ENCODE data around the gene KLF13. TPM values are rescaled to one million over a fixed set of nuclear protein-coding genes. Genes with fewer than 3 reads are reported as not detected.
A peak's percentile ranks its signal among the peaks of the same experiment; 100 is the strongest.

KLF13 gene
- total RNA-seq, 1 experiment from 2014 or later, result 47.2 TPM

DNA sequence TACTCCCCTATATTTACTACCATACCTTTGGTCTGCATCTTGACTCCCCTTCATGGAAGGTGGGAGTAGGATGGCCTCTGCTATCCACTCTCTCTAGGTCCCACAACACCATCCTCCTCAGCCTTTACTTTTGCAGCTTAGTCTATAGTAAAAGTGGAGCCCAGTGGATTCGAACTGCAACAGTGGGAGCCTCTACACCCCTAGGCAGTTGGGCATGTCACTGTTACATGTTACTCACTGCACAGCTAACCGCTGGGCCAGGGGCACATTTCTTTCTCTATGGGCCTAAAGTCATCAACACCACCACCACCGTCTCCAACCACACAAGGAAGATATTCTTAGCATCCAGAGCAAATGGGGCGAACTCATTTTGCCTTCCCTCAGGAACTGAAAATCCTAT, 62.9 kb downstream of the KLF13 start:
- Histone ChIP-seq H3K27me3 (no peaks in the 10 kb centered on the region), H3K4me3 (no peak overlapping the region), H3K36me3 (no peaks in the 10 kb centered on the region), H3K9me3 (no peaks in the 10 kb centered on the region; the same call in 1 of the 2 replicates)
- no peak for DNase-seq

DNA sequence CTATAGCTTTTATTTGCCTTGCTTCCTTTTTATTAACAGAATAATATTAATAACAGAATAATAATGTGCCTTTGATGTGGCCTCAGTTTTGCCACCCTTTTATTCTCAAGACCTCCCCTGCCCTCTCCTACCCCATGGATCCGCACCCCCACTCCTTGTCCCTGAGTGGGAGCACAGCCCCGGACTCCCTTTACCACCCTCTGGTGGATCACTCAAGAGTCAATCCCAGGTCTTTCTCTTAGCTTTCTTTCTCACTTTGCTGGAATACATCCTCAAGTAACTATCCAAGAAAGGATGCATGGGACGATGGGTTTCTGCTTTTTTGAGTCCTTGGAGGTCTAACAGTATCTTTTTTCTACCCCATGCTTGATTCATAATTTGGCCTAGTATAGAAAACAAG, 63.4 kb downstream of the KLF13 start:
- Histone ChIP-seq H3K36me3 (no peaks in the 10 kb centered on the region), H3K9me3 (no peaks in the 10 kb centered on the region; the same call in 1 of the 2 replicates), H3K27me3 (no peaks in the 10 kb centered on the region), H3K4me3 (no peak overlapping the region)
- DNase-seq, result no peak

DNA sequence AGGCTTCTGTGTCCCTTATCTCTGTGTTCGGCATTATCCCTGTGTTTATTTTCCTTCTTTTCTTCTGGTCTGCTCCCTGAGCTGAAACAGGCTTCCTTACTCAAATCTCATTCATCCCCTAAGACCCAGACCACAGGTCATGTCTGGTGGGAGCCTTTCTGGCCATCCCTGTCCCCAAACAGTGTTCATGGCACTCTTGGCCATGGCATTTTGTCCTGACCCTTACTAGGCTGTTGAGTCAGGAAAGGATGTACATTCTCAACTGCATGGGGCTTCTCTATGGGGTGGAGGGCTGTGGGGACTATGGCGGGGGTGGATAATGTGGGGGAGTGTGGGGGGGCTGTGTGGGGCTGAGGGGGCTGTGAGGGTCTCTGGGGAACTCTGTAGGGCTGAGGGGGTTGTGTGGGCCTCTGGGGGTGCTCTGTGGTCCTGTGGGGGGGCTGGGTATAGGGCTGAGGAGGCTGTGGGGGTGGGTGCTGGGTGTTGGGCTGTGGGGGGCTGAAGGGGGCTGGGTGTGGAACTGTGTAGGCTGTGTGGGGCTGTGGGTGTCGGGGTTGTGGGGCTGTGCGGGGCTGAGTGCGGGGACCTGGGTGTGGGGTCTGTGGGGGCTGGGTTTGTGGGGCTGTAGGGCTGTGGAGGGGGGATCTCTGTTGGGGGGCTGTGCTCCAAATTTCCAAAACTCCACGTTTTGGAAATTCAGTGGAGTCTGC, 64.3 kb downstream of the KLF13 start:
- no peak for DNase-seq
- Histone ChIP-seq H3K36me3 (no peaks in the 10 kb centered on the region), H3K4me3 (no peak overlapping the region), H3K9me3 (no peaks in the 10 kb centered on the region; the same call in 1 of the 2 replicates), H3K27me3 (no peaks in the 10 kb centered on the region)

DNA sequence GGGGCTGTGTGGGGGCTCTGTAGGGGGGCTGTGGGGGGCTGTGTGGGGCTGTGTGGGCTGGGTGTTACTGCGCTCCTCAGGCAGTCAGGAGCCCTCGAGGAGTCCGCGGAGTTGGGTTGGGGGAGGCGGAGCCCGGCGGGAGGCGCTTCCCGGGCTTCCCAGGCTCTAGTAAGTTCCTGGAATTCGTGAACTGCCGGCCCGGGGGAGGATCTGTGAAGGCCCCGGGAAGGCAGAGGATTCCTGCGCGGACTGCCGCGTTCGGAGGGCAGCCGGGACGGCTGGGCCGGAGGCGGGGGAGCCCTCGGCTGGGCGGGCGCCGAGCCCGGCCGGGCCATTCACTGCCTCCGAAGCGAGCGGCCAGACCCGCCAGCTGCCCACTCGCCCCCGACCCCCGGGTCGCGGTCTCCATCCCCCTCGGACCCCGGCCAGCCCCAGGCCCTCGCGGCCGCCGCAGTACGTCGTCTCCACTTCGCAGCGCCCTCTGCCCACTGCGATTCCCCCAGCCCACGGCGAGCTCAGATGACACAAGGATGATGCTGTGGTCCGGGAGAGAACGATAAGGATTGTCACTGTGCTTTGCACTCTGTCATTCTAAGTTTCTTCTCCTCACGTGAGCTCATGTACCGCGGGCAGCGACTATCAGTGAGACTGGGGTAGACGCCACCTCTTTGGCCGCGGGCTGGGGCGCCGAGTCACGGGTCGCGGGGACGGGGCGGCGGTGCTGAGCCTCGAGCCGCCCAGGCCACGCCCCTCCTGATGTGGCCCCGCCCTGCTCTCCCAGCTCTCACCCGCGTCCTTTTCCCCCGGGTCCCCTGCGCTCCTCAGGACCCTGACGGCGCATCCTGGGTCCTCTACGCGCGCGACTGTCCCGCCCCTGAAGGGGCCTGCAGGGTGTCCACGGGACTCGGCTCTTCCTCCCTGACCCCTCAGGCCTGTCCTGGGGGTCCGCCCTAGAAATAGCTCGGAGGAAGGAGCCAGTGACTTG, 65.3 kb downstream of the KLF13 start:
- DNase-seq, result peak; percentile 58
- H3K9me3 ChIP-seq, result no peaks in the 10 kb centered on the region; the same call in 1 of the 2 replicates
- peak overlapping the region; percentile 52 for H3K4me3 ChIP-seq
- H3K27me3 ChIP-seq, result no peaks in the 10 kb centered on the region
- H3K36me3 ChIP-seq, result no peaks in the 10 kb centered on the region

DNA sequence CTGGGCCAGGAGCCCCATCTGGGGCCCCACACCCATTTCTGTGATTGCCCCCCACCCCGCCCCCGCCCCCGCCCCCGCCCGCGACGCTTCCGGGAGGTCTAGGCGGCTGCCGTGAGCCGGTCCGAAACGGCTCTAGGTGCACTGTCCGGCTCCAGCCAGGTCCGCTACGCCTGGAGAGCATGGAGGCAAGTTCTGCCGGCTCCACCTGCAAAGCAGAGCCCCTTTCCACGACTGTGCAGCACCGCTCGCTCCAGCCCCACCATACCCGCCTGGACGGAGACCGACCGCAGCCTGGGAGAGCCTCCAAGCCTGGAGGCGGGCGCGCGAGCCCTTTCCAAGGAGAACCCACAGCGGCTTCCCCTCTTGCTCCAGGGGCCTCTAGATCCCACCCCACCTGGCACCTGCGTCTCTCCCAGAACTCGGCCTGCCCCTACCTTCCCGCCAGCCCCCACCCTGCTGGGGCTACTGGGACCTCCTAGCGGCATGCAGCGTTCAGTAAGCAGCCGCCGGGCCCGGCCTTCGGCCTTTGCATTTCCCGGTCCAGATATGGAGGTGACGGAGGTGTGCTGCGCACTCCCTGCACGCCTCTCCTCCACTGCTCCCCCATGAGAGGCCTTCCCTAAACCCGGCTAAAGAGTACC, 66.2 kb downstream of the KLF13 start:
- Histone ChIP-seq H3K36me3 (no peaks in the 10 kb centered on the region), H3K4me3 (no peak overlapping the region), H3K27me3 (no peaks in the 10 kb centered on the region), H3K9me3 (no peaks in the 10 kb centered on the region; the same call in 1 of the 2 replicates)
- DNase-seq, result no peak

DNA sequence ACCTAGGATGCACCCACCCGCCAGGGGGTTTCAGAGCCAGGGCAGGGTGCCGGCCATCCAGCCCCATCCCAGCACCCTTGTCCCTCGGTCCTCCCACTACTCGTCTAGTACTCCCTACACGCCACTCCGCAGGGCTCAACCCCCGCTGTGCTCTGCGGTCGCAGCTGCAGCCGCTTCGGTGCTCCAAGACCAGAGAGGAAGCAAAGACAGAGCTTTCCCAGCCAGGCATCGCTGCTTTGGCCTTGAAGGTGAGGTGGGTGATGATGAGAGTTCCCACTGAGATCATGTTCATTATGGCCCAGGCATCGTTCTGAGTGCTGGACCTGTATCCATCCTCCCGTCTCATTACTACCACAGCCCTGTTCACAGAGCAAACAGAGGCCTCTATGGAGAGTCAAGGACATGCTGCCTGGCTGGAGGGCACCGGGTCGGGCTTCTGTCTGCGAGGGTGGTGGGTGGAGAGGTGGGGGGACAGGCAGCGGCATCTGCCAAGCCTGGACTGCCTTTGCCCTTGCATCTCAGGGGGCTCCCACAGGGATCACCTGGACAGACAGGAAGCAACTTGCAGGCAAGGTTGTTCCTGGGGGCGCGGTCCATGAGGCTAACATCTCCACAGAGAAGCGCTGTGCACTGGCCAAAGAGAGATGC, 66.9 kb downstream of the KLF13 start:
- no peaks in the 10 kb centered on the region for H3K27me3 ChIP-seq
- H3K9me3 ChIP-seq, result no peaks in the 10 kb centered on the region; the same call in 1 of the 2 replicates
- no peak for DNase-seq
- no peak overlapping the region for H3K4me3 ChIP-seq
- H3K36me3 ChIP-seq, result no peaks in the 10 kb centered on the region

DNA sequence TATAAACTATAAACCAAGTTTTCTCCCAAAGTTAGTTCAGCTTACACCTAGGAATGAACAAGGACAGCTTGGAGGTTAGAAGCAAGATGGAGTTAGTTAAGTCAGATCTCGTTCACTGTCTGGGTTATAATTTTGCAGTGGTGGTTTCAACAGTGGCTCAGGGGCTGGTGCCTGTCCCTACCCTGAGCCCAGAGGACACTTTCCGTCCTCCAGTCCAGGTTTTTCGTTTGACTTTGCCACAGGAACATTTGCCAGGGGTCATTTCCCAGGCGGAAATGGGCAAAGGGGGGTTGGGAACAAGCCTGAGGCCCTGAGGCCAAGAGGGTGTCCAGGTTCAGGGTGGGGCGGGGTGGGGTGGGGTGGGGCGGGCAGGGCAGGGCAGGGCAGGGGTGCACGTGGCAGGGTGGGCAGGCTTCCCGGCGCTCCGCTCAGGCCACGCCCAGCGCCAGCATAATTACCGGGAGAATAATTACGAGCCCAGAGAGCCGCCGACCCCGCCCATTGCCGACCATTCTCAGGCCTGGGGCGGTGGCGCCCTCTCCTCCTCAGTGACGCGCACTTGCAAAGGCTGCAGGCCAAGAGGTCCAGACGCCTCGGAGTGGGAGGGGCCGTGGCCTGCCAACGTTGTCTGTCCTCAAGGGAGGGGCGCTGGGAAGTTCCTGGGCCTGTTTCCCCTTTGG, 70.4 kb downstream of the KLF13 start:
- DNase-seq, result peak; percentile 95
- no peaks in the 10 kb centered on the region for H3K9me3 ChIP-seq

DNA sequence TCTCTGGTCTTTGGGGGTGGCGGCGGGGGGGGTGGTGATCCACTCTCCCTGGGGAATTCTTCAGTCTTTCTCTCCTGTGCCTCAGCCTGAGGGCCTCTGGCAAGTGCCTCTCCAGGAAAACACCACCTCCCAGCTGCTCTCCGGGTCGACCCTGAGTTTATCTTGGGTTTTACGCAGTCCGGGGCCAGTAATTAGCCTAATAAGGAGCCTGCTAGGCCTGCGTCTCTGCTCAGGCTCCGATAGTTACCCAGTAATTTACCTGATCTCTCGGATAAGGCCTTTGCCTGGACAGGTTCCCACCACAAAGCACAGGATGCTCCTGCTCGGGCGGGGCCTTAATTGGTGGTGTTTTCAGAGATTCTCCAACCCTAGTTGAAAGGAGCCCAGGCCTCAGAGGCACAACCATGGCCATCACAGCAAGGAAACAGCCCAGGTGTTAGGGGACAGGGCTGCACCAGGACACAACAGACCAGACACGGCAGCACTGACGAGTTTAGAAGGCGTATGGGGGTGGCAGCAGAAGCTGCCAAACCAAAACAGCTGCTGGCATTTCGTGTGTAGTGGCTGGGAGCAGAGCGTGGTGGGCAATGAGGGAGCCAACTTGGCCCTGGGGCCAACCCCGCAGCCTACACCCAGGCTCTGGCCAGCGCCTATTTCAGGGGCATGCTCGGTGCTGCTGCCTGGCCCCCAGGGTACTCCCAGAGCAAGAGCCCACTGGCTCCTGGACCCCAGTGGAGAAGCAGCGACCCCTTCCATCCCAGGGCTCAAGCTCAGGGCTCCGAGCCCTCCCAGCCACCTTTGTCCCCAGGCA, 71.4 kb downstream of the KLF13 start:
- DNase-seq, result no peak
- H3K36me3 ChIP-seq, result no peaks in the 10 kb centered on the region
- H3K4me3 ChIP-seq, result no peak overlapping the region
- H3K27me3 ChIP-seq, result no peaks in the 10 kb centered on the region
- no peaks in the 10 kb centered on the region for H3K9me3 ChIP-seq

More for the DNA sequence above, 70.4 kb downstream of the KLF13 start:
- no peaks in the 10 kb centered on the region for H3K27me3 ChIP-seq
- H3K4me3 ChIP-seq, result no peak overlapping the region
- no peaks in the 10 kb centered on the region for H3K36me3 ChIP-seq

DNA sequence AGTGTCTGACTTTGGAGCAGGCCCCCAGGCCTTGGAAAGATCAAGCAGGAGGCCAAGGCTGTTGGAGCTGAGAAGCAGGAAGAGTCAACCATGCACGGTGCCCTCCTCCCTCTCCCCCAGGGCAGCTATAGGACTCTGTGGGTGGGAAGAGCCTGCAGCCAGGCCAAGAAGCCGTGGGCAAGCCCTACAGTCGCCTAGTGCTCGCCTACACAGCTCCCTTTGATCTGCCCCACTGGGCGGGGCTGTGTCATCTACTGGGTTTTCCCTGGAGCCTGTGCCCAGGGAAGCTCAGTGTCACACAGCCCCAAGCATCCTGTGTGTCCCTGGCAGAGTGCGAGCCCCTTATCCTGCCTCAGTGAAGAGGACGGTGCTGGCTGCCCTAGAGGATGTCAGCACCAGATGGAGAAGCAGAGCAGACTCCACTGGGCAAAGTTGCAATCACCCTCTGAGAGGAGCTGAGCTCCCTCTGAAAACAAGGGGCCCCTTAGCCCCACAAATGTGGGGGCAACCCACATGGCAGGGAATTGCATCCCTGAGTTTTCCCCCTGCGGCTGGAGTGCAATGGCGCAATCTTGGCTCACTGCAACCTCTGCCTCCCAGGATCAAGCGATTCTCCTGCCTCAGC, 72.2 kb downstream of the KLF13 start:
- Histone ChIP-seq H3K4me3 (no peak overlapping the region), H3K9me3 (no peaks in the 10 kb centered on the region), H3K36me3 (no peaks in the 10 kb centered on the region), H3K27me3 (no peaks in the 10 kb centered on the region)
- DNase-seq, result peak; percentile 62

DNA sequence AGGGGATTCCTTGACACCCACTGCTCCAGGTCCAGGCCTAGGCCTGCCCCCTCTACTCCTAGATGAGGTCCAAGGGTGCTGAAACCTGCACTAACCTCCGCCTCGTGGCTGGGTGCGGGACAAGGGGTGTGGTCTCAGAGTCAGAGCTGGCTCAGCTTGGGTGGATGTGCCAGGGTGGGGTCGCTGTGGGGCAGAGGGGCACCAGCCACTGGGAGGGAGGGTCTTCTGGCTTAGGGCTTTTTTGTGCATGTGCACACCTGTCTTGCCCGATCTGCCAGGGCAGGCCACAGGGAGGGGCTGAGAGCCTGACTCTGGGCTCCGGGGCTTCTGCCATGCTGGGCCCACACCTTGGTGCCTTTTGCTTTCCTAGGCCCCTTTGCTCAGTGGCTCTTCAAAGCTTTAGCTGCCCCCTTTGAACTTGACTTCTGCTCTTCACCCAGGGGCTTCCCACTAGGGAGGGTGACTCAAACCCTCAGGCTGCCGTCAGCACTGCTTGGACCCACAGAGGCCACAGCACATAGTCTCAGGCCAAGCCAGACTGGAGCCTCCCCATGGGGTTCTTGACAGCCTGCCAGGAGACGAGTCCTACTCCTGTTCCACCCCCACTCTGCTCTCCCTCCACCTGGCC, 73.0 kb downstream of the KLF13 start:
- DNase-seq, result peak; percentile 34
- Histone ChIP-seq H3K27me3 (no peaks in the 10 kb centered on the region), H3K4me3 (no peak overlapping the region), H3K36me3 (no peaks in the 10 kb centered on the region), H3K9me3 (no peaks in the 10 kb centered on the region)

DNA sequence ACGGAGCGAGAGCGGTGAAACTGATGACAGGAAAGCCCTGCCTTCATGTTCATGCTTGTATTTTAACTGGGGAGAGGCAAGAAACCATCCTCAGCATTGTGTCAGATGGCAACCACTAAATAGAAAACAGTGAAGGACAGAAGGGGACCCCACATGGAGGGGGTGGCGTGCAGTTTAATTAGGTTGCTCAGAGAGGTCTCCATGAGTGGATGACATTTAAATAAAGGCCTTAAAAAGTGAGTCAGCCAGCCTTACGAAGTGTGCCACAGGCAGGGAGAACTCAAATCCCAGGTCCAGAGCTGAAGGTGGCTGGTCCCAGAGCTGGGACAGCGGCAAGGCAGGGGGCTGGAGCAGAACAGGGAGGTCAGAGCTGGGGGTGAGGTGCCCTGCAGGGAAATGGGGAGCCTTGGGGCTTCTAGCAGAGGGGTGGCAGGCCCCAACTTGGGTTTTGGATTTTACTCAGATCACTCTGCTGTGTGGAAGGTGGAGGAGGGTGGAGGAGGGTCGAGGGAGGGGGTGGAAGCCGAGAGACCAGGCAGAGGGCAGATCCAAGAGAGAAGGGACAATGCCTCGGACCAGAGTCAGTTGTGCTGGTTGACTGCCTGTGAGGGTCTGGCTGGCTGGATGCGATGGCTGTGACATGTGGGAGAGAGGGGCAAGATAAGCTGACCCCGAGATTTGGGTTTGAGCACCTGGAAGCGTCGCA, 73.7 kb downstream of the KLF13 start:
- no peaks in the 10 kb centered on the region for H3K36me3 ChIP-seq
- no peaks in the 10 kb centered on the region for H3K9me3 ChIP-seq
- no peak overlapping the region for H3K4me3 ChIP-seq
- no peak for DNase-seq
- no peaks in the 10 kb centered on the region for H3K27me3 ChIP-seq

DNA sequence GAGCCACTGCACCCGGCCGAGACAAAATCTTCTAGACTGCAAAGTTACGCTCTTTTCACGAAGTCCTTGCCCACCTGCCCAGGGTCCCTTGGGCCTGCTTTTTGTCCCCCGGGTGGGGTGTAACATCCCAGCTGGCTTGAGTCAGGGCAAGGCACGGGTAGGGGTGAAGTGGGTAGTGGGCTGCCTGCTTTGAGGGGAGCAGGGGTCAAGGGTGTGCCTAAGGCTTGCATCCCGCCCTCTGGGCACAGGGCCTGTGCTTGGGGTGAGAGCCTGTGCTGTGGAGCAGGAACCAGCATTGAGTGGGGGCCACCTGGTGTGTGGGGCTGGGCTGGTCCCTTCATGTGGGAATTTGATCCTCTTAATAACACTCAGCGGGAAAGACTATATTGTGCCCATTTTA, 74.6 kb downstream of the KLF13 start:
- H3K4me3 ChIP-seq, result no peak overlapping the region
- H3K27me3 ChIP-seq, result no peaks in the 10 kb centered on the region
- no peaks in the 10 kb centered on the region for H3K9me3 ChIP-seq
- no peak for DNase-seq
- no peaks in the 10 kb centered on the region for H3K36me3 ChIP-seq

DNA sequence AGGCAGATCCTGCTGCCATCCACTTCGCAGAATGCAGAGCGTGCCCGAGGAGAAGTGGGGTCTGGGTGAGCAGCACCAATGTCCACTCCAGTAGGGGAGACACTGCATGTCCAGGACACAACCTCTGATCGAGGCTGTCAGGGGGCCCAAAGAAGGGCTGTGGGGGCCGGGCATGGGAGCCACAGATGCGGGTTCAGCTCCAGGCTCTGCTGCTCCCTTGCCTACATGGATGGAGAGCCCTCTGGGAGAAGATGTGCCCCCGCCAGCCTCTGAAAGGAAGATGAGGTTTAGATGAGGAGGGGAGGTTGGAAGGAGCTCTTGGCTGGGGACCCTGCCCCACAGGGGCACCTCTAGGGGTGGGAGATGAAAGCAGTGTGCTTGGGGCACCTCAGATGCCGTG, 75.4 kb downstream of the KLF13 start:
- H3K36me3 ChIP-seq, result no peaks in the 10 kb centered on the region
- no peak overlapping the region for H3K4me3 ChIP-seq
- no peaks in the 10 kb centered on the region for H3K27me3 ChIP-seq
- DNase-seq, result no peak
- no peaks in the 10 kb centered on the region for H3K9me3 ChIP-seq

DNA sequence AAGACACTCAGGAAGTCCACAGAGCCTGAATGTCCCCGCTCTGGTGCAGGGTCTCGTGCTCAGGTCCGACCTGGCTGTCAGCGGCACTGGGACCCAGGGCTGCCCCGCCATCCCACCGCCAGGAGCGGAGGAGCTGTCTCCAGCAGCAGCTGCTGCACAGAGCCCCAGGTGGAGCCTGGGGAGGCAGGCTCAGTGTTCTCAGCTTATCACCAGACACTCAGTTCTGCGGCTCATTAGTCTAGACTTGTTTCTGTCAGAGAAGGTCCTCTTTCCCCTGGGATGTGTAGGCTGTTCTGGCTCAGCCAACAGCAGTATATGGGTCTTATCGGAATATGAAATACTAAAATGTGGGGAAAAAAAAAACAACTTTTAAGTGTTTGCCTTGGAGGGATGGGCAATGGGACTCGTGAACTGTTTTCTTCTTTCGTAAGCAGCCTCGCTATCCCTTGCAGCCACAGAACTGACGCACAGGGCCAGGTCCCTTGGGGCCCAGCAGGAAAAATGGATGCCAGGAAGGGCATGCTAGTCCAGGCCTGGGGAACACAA, 75.9 kb downstream of the KLF13 start:
- no peak for DNase-seq
- H3K9me3 ChIP-seq, result no peaks in the 10 kb centered on the region
- no peak overlapping the region for H3K4me3 ChIP-seq
- no peaks in the 10 kb centered on the region for H3K36me3 ChIP-seq
- no peaks in the 10 kb centered on the region for H3K27me3 ChIP-seq
